Endothelial cell (in vitro differentiated cells): ENCODE results near the gene HTT. TPM values are rescaled to one million over a fixed set of nuclear protein-coding genes. Genes with fewer than 3 reads are reported as not detected.

Source experiments
- DNase-seq: peaks from one replicate; pipeline ENCODE4 v3.0.0; 2021; ENCODE audit warnings: low spot score
- H3K27ac Mint-ChIP-seq: one replicate; pipeline ENCODE4 v1.8.0; 2021; ENCODE audit warnings: mixed read lengths, inconsistent platforms; ENCODE audit not compliant: unreplicated experiment
- H3K27me3 Mint-ChIP-seq: one replicate; pipeline ENCODE4 v1.8.0; 2021; ENCODE audit warnings: mild to moderate bottlenecking, moderate library complexity, mixed read lengths, inconsistent platforms; ENCODE audit not compliant: unreplicated experiment
- H3K36me3 Mint-ChIP-seq: one replicate; pipeline ENCODE4 v1.8.0; 2021; ENCODE audit warnings: mild to moderate bottlenecking, low read depth, mixed read lengths, inconsistent platforms; ENCODE audit not compliant: unreplicated experiment
- H3K4me1 Mint-ChIP-seq: one replicate; pipeline ENCODE4 v1.8.0; 2021; ENCODE audit warnings: mild to moderate bottlenecking, mixed read lengths, inconsistent platforms; ENCODE audit not compliant: unreplicated experiment
- H3K4me3 Mint-ChIP-seq: one replicate; pipeline ENCODE4 v1.8.0; 2021; ENCODE audit warnings: mild to moderate bottlenecking, mixed read lengths, inconsistent platforms; ENCODE audit not compliant: unreplicated experiment
- H3K9me3 Mint-ChIP-seq: one replicate; pipeline ENCODE4 v1.8.0; 2021; ENCODE audit warnings: mixed read lengths, inconsistent platforms; ENCODE audit not compliant: unreplicated experiment
- total RNA-seq: library from RNA; stranded (reverse); fragmentation: NEBNext Ultra II Directional; extraction: Animal tissue kit (Norgen Biotek cat#: 25700); gene quantifications from one replicate; pipeline ENCODE4 v1.2.1, GENCODE V29; 2021; ENCODE audit not compliant: unreplicated experiment
- TF ChIP-seq, protein P1 (sequence below): fragments of 200-600 bp; sonication (generic); IDR thresholded peaks from one replicate; pipeline ENCODE4 v1.5.0; 2021; ENCODE audit warnings: antibody characterized with exemption; ENCODE audit not compliant: unreplicated experiment

The HTT gene
- total RNA-seq, 1 donor from 2014 or later: 62.4 TPM

DNA sequence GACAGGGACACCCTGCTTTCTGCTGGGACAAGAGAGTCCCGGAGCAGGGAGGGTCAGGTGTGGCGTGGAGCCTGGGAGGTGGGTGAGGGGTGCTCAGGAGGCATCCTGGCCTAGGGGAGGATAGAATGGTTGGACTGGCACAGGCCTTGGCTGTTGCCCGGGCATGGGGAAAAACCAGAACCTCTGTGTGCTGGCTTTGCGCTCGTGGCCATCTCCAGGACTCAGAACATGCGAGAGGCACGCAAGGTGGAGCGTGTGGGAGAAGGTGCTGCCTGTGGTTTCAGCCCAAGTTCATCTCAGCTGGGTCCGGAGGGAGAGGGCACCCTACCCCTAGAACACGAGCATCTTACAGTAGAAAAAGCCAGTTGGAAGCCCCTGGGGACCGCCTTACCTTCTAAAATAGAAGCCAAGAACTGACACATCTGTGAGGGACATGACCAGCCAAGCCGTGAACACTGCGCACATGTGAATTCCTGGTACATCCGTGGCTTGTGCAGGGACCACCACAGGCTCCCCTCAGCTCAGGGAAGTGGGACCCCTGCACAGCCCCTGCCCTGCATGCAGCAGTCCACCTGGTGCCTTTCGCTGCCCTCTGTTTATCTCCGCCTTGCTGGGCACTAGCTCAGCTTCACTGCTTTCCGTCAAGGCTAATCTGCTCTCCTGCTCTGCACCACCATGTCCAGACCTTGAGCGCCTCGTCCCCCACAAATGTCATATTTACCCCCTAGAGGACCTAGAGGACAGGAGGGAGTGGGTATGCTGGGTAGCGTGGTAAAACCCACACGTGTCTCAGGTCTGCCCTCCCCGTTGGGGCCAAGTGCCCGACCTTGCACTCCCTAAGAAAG is 187.9 kb downstream of the HTT start:
- Mint-ChIP-seq H3K36me3 (no peaks in the 10 kb centered on the region), H3K4me3 (no peak overlapping the region), H3K27ac (no peak overlapping the region), H3K9me3 (no peaks in the 10 kb centered on the region), H3K27me3 (peaks cover 8% of the 10 kb centered on the region), H3K4me1 (no peaks in the 10 kb centered on the region)
- TF ChIP-seq, protein P1, sequence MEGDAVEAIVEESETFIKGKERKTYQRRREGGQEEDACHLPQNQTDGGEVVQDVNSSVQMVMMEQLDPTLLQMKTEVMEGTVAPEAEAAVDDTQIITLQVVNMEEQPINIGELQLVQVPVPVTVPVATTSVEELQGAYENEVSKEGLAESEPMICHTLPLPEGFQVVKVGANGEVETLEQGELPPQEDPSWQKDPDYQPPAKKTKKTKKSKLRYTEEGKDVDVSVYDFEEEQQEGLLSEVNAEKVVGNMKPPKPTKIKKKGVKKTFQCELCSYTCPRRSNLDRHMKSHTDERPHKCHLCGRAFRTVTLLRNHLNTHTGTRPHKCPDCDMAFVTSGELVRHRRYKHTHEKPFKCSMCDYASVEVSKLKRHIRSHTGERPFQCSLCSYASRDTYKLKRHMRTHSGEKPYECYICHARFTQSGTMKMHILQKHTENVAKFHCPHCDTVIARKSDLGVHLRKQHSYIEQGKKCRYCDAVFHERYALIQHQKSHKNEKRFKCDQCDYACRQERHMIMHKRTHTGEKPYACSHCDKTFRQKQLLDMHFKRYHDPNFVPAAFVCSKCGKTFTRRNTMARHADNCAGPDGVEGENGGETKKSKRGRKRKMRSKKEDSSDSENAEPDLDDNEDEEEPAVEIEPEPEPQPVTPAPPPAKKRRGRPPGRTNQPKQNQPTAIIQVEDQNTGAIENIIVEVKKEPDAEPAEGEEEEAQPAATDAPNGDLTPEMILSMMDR: no peak
- no peak for DNase-seq

DNA sequence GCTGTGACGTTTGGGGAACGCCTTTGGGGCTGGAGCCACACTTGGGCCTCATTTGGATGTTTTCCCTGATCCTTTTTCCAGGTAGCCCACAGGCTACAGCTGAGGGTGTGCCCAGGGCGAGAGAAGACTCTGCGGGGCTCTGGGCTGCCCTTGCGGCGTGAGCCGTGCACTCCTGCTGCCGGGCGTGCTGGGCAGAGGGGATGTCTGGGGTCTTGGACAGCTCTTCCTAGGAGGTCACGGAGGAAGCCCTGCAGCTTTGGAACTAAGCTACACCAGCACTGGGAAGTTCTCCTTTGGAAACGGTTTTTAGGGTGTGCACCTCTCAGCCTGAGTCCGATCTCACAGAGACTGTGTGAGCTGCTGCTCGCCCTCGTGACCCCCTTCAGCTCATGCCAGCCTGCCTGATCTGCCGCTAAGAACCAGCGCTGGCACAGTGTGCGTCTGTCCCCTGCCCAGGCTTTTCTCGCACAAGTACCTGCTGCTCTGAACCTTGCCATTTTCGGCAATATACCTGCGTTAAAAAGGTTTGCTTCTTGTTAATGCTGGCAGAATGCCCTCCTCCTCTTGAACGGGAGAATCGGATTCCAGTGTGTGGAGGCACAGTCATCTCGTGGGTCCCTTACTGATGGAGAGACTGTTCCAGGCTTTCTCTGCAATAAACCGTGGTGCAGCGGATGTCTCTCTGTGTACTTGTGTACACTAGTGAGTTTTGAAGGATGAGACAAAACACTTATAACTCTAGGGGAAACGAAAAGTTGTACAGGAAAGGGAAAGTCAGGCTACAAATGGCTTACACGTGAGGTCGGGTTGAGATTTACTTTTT is 188.8 kb downstream of the HTT start:
- H3K4me1 Mint-ChIP-seq: no peaks in the 10 kb centered on the region
- H3K36me3 Mint-ChIP-seq: no peaks in the 10 kb centered on the region
- H3K27me3 Mint-ChIP-seq: peaks cover 8% of the 10 kb centered on the region
- no peak overlapping the region for H3K4me3 Mint-ChIP-seq
- no peak overlapping the region for H3K27ac Mint-ChIP-seq
- TF ChIP-seq, protein P1: no peak
- no peaks in the 10 kb centered on the region for H3K9me3 Mint-ChIP-seq
- DNase-seq: no peak

DNA sequence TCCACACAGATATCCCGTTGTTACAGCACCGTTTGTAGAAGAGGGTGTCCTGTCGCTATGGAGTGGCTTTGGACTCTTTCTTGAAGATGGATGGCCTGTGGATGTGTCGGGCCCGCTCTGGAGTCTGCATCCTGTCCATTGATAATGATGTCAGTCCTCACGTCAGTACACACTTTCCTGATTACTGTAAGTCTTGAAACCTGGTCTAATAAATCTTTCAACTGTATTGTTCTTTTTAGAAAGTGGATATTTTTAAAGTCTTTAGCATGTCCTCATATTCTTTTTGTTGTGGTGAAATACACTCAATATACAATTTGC is 189.4 kb downstream of the HTT start:
- Mint-ChIP-seq H3K27me3 (peaks cover 8% of the 10 kb centered on the region), H3K27ac (no peak overlapping the region), H3K4me1 (no peaks in the 10 kb centered on the region), H3K9me3 (no peaks in the 10 kb centered on the region), H3K4me3 (no peak overlapping the region), H3K36me3 (no peaks in the 10 kb centered on the region)
- DNase-seq: no peak
- TF ChIP-seq, protein P1: no peak

DNA sequence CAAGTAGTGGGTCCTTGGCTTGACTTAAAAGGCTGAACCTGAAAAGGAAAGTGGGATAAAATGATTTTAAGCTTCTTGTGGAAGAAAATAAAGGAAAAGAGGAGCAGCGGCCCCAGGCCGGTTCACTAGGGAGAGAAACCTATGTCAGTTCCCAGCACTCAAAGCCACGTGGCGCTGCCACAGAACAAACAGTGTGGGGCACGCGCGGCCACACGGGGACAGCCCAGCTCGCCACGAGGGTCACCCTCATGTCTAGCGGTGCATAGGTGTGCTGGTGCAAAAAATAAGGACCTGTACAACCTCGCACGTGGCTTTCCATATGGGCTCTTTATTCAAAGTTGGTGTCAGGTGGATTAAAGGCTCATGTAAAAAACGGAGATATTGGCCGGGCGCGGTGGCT is 191.6 kb downstream of the HTT start:
- H3K27ac Mint-ChIP-seq: no peak overlapping the region
- H3K4me1 Mint-ChIP-seq: no peaks in the 10 kb centered on the region
- DNase-seq: no peak
- H3K36me3 Mint-ChIP-seq: no peaks in the 10 kb centered on the region
- H3K27me3 Mint-ChIP-seq: peaks cover 8% of the 10 kb centered on the region
- TF ChIP-seq, protein P1: no peak
- H3K9me3 Mint-ChIP-seq: no peaks in the 10 kb centered on the region
- H3K4me3 Mint-ChIP-seq: no peak overlapping the region
